ENCODE measurements around the gene RIMKLA. TPM values are rescaled to one million over a fixed set of nuclear protein-coding genes. Genes with fewer than 3 reads are reported as not detected.

Gene RIMKLA
- total and polyA plus RNA-seq, 3 experiments from 2014 or later = 0.24 to 2.0 (median 1.4) TPM

- no peaks in the 10 kb centered on the region for H3K9me3 Mint-ChIP-seq
- H3K4me1 Mint-ChIP-seq = no peaks in the 10 kb centered on the region
- CTCF ChIA-PET = no interaction called here
- no peak overlapping the region for H3K4me3 ChIP-seq (ENCODE audit: low read length)
- no peak overlapping the region for H3K4me3 Mint-ChIP-seq
- H3K4me1 ChIP-seq (ENCODE audit: insufficient read depth, low read length) = no peaks in the 10 kb centered on the region
- no peaks in the 10 kb centered on the region for H3K27me3 ChIP-seq (ENCODE audit: insufficient read depth, low read length, poor library complexity, severe bottlenecking)
- peaks cover 12 to 37% of the 10 kb centered on the region in 2 donors for H3K27me3 Mint-ChIP-seq
- no peaks in the 10 kb centered on the region for H3K36me3 Mint-ChIP-seq
- no peak for DNase-seq
- no peaks in the 10 kb centered on the region for H3K9me3 ChIP-seq (ENCODE audit: low read length)
- POLR2A ChIA-PET = no interaction called here
- no peak overlapping the region for H3K27ac Mint-ChIP-seq
- no peaks in the 10 kb centered on the region for H3K36me3 ChIP-seq (ENCODE audit: insufficient read depth, low read length)
- no peak overlapping the region for H3K27ac ChIP-seq (ENCODE audit: low read depth, low read length)
Observed at GRCh38 chr1:42424201-42424600, 43.6 kb downstream of the RIMKLA start.

GRCh38 chr1:42427240-42427639 lies 46.6 kb downstream of the RIMKLA start:
- Histone ChIP-seq H3K4me3 (ENCODE audit: low read length) (no peak overlapping the region), H3K36me3 (ENCODE audit: insufficient read depth, low read length) (no peaks in the 10 kb centered on the region), H3K9me3 (ENCODE audit: low read length) (no peaks in the 10 kb centered on the region), H3K4me1 (ENCODE audit: insufficient read depth, low read length) (no peaks in the 10 kb centered on the region), H3K27ac (ENCODE audit: low read depth, low read length) (no peak overlapping the region), H3K27me3 (ENCODE audit: insufficient read depth, low read length, poor library complexity, severe bottlenecking) (no peaks in the 10 kb centered on the region)
- CTCF ChIA-PET = interaction anchor here (0.5 kb wide), 1 partner anchor 1294 kb away, joined by 4 read pairs; no protein-coding TSS in a partner anchor
- no peak overlapping the region for H3K27ac Mint-ChIP-seq
- no peak for DNase-seq
- H3K4me1 Mint-ChIP-seq = no peaks in the 10 kb centered on the region
- H3K9me3 Mint-ChIP-seq = no peaks in the 10 kb centered on the region
- POLR2A ChIA-PET = no interaction called here
- no peak overlapping the region for H3K4me3 Mint-ChIP-seq
- H3K36me3 Mint-ChIP-seq = no peaks in the 10 kb centered on the region
- peaks cover 2 to 21% of the 10 kb centered on the region in 2 donors for H3K27me3 Mint-ChIP-seq

GRCh38 chr1:42429603-42430002 lies 49.0 kb downstream of the RIMKLA start:
- no peaks in the 10 kb centered on the region for H3K36me3 Mint-ChIP-seq
- H3K9me3 ChIP-seq (ENCODE audit: low read length) = no peaks in the 10 kb centered on the region
- H3K4me3 ChIP-seq (ENCODE audit: low read length) = no peak overlapping the region
- H3K27me3 ChIP-seq (ENCODE audit: insufficient read depth, low read length, poor library complexity, severe bottlenecking) = no peaks in the 10 kb centered on the region
- H3K9me3 Mint-ChIP-seq = no peaks in the 10 kb centered on the region
- H3K4me3 Mint-ChIP-seq = no peak overlapping the region
- no peaks in the 10 kb centered on the region for H3K4me1 Mint-ChIP-seq
- H3K27me3 Mint-ChIP-seq = peaks cover 4 to 9% of the 10 kb centered on the region in 2 donors
- H3K36me3 ChIP-seq (ENCODE audit: insufficient read depth, low read length) = no peaks in the 10 kb centered on the region
- DNase-seq = no peak
- POLR2A ChIA-PET = no interaction called here
- no peaks in the 10 kb centered on the region for H3K4me1 ChIP-seq (ENCODE audit: insufficient read depth, low read length)
- CTCF ChIA-PET = no interaction called here
- no peak overlapping the region for H3K27ac ChIP-seq (ENCODE audit: low read depth, low read length)
- no peak overlapping the region for H3K27ac Mint-ChIP-seq

GRCh38 chr1:42430286-42431135 lies 49.9 kb downstream of the RIMKLA start:
- no peak for DNase-seq
- H3K36me3 ChIP-seq (ENCODE audit: insufficient read depth, low read length) = no peaks in the 10 kb centered on the region
- no peaks in the 10 kb centered on the region for H3K4me1 ChIP-seq (ENCODE audit: insufficient read depth, low read length)
- CTCF ChIA-PET = no interaction called here
- H3K9me3 Mint-ChIP-seq = no peaks in the 10 kb centered on the region
- H3K4me3 Mint-ChIP-seq = no peak overlapping the region
- no peaks in the 10 kb centered on the region for H3K27me3 ChIP-seq (ENCODE audit: insufficient read depth, low read length, poor library complexity, severe bottlenecking)
- peaks cover 3 to 4% of the 10 kb centered on the region in 2 donors for H3K27me3 Mint-ChIP-seq
- POLR2A ChIA-PET = no interaction called here
- H3K27ac Mint-ChIP-seq = no peak overlapping the region
- H3K4me3 ChIP-seq (ENCODE audit: low read length) = no peak overlapping the region
- H3K9me3 ChIP-seq (ENCODE audit: low read length) = no peaks in the 10 kb centered on the region
- H3K4me1 Mint-ChIP-seq = no peaks in the 10 kb centered on the region
- H3K27ac ChIP-seq (ENCODE audit: low read depth, low read length) = no peak overlapping the region
- no peaks in the 10 kb centered on the region for H3K36me3 Mint-ChIP-seq

GRCh38 chr1:42431514-42431913 lies 50.9 kb downstream of the RIMKLA start:
- DNase-seq = no peak
- no peaks in the 10 kb centered on the region for H3K27me3 ChIP-seq (ENCODE audit: insufficient read depth, low read length, poor library complexity, severe bottlenecking)
- CTCF ChIA-PET = no interaction called here
- Mint-ChIP-seq H3K4me1 (no peaks in the 10 kb centered on the region), H3K9me3 (no peaks in the 10 kb centered on the region), H3K27me3 (peaks cover 0 to 4% of the 10 kb centered on the region in 2 donors), H3K36me3 (no peaks in the 10 kb centered on the region), H3K27ac (no peak overlapping the region), H3K4me3 (no peak overlapping the region)
- H3K36me3 ChIP-seq (ENCODE audit: insufficient read depth, low read length) = no peaks in the 10 kb centered on the region
- no peaks in the 10 kb centered on the region for H3K4me1 ChIP-seq (ENCODE audit: insufficient read depth, low read length)
- H3K4me3 ChIP-seq (ENCODE audit: low read length) = no peak overlapping the region
- H3K9me3 ChIP-seq (ENCODE audit: low read length) = no peaks in the 10 kb centered on the region
- POLR2A ChIA-PET = no interaction called here
- no peak overlapping the region for H3K27ac ChIP-seq (ENCODE audit: low read depth, low read length)

- CTCF ChIA-PET = no interaction called here
- Mint-ChIP-seq H3K36me3 (no peaks in the 10 kb centered on the region), H3K27me3 (peaks cover 2 to 5% of the 10 kb centered on the region in 2 donors), H3K4me1 (no peaks in the 10 kb centered on the region), H3K27ac (no peak overlapping the region), H3K4me3 (no peak overlapping the region), H3K9me3 (no peaks in the 10 kb centered on the region)
- H3K4me1 ChIP-seq (ENCODE audit: insufficient read depth, low read length) = no peaks in the 10 kb centered on the region
- POLR2A ChIA-PET = no interaction called here
- H3K9me3 ChIP-seq (ENCODE audit: low read length) = no peaks in the 10 kb centered on the region
- H3K4me3 ChIP-seq (ENCODE audit: low read length) = no peak overlapping the region
- no peak for DNase-seq
- H3K27me3 ChIP-seq (ENCODE audit: insufficient read depth, low read length, poor library complexity, severe bottlenecking) = no peaks in the 10 kb centered on the region
- no peaks in the 10 kb centered on the region for H3K36me3 ChIP-seq (ENCODE audit: insufficient read depth, low read length)
- no peak overlapping the region for H3K27ac ChIP-seq (ENCODE audit: low read depth, low read length)
Observed at GRCh38 chr1:42432714-42433113, 52.1 kb downstream of the RIMKLA start.

- H3K4me1 ChIP-seq (ENCODE audit: insufficient read depth, low read length) = no peaks in the 10 kb centered on the region
- POLR2A ChIA-PET = no interaction called here
- no peak for DNase-seq
- Mint-ChIP-seq H3K4me3 (no peak overlapping the region), H3K27me3 (peaks cover 2 to 6% of the 10 kb centered on the region in 2 donors), H3K36me3 (no peaks in the 10 kb centered on the region), H3K9me3 (no peaks in the 10 kb centered on the region), H3K27ac (no peak overlapping the region), H3K4me1 (no peaks in the 10 kb centered on the region)
- H3K36me3 ChIP-seq (ENCODE audit: insufficient read depth, low read length) = no peaks in the 10 kb centered on the region
- H3K27ac ChIP-seq (ENCODE audit: low read depth, low read length) = no peak overlapping the region
- no peaks in the 10 kb centered on the region for H3K27me3 ChIP-seq (ENCODE audit: insufficient read depth, low read length, poor library complexity, severe bottlenecking)
- CTCF ChIA-PET = no interaction called here
- no peak overlapping the region for H3K4me3 ChIP-seq (ENCODE audit: low read length)
- no peaks in the 10 kb centered on the region for H3K9me3 ChIP-seq (ENCODE audit: low read length)
Observed at GRCh38 chr1:42433369-42433768, 52.8 kb downstream of the RIMKLA start.

- no peaks in the 10 kb centered on the region for H3K36me3 ChIP-seq (ENCODE audit: insufficient read depth, low read length)
- H3K27me3 ChIP-seq (ENCODE audit: insufficient read depth, low read length, poor library complexity, severe bottlenecking) = no peaks in the 10 kb centered on the region
- Mint-ChIP-seq H3K27ac (no peak overlapping the region), H3K36me3 (no peaks in the 10 kb centered on the region), H3K4me3 (no peak overlapping the region), H3K27me3 (peaks cover 4 to 9% of the 10 kb centered on the region in 2 donors), H3K9me3 (no peaks in the 10 kb centered on the region), H3K4me1 (no peaks in the 10 kb centered on the region)
- H3K27ac ChIP-seq (ENCODE audit: low read depth, low read length) = no peak overlapping the region
- H3K9me3 ChIP-seq (ENCODE audit: low read length) = no peaks in the 10 kb centered on the region
- H3K4me1 ChIP-seq (ENCODE audit: insufficient read depth, low read length) = no peaks in the 10 kb centered on the region
- ChIA-PET CTCF (interaction anchor here (1.2 kb wide), 1 partner anchor 234 kb away, joined by 3 read pairs; no protein-coding TSS in a partner anchor), POLR2A (no interaction called here)
- no peak for DNase-seq
- H3K4me3 ChIP-seq (ENCODE audit: low read length) = no peak overlapping the region
Observed at GRCh38 chr1:42434340-42434739, 53.7 kb downstream of the RIMKLA start.

Data from CD8-positive, alpha-beta memory T cell (primary cell).